Measurements from ENCODE around the gene NAV2. TPM values are rescaled to one million over a fixed set of nuclear protein-coding genes. Genes with fewer than 3 reads are reported as not detected.

The NAV2 gene
- total and polyA plus RNA-seq, 5 experiments from 2014 or later = 0.06 to 4.2 (median 1.1) TPM; not detected in 1

- Mint-ChIP-seq H3K27ac (peak overlapping the region in 1 of 10 donors; percentile 28), H3K4me1 (no peaks in the 10 kb centered on the region), H3K36me3 (peaks cover 0 to 4% (median 2%) of the 10 kb centered on the region in 3 donors), H3K4me3 (no peak overlapping the region), H3K9me3 (peaks cover 0 to 9% (median 0%) of the 10 kb centered on the region in 9 donors), H3K27me3 (peaks cover 0 to 4% (median 0%) of the 10 kb centered on the region in 5 donors)
- DNase-seq = no peak
- no peak for ATAC-seq
- POLR2A ChIA-PET = no interaction called here
These were observed 116.6 kb downstream of the NAV2 start for GRCh38 chr11:19829109-19829837.

GRCh38 chr11:19832086-19832750 lies 119.6 kb downstream of the NAV2 start:
- Mint-ChIP-seq H3K4me1 (no peaks in the 10 kb centered on the region), H3K27me3 (peaks cover 0 to 4% (median 0%) of the 10 kb centered on the region in 5 donors), H3K9me3 (peaks cover 0 to 10% (median 0%) of the 10 kb centered on the region in 9 donors), H3K4me3 (no peak overlapping the region), H3K27ac (no peak overlapping the region), H3K36me3 (peaks cover 0 to 4% (median 2%) of the 10 kb centered on the region in 3 donors)
- POLR2A ChIA-PET = no interaction called here
- no peak for ATAC-seq
- no peak for DNase-seq

- DNase-seq = no peak
- Mint-ChIP-seq H3K27ac (no peak overlapping the region), H3K4me3 (no peak overlapping the region), H3K9me3 (peaks cover 0 to 10% (median 0%) of the 10 kb centered on the region in 9 donors), H3K4me1 (no peaks in the 10 kb centered on the region), H3K27me3 (peaks cover 0 to 4% (median 0%) of the 10 kb centered on the region in 5 donors), H3K36me3 (peaks cover 0 to 4% (median 2%) of the 10 kb centered on the region in 3 donors)
- POLR2A ChIA-PET = no interaction called here
- no peak for ATAC-seq
These were observed 120.3 kb downstream of the NAV2 start for GRCh38 chr11:19832901-19833300.

GRCh38 chr11:19834771-19835170 lies 122.1 kb downstream of the NAV2 start:
- Mint-ChIP-seq H3K36me3 (peaks cover 0 to 4% (median 2%) of the 10 kb centered on the region in 3 donors), H3K4me3 (no peak overlapping the region), H3K9me3 (peaks cover 0 to 10% (median 0%) of the 10 kb centered on the region in 9 donors), H3K27me3 (peaks cover 0 to 1% (median 0%) of the 10 kb centered on the region in 5 donors), H3K4me1 (peaks cover 0 to 4% (median 0%) of the 10 kb centered on the region in 4 donors), H3K27ac (no peak overlapping the region)
- DNase-seq (no peak), ATAC-seq (no peak)
- POLR2A ChIA-PET = no interaction called here

GRCh38 chr11:19836666-19837065 lies 124.0 kb downstream of the NAV2 start:
- H3K27ac Mint-ChIP-seq = no peak overlapping the region
- peaks cover 0 to 10% (median 0%) of the 10 kb centered on the region in 9 donors for H3K9me3 Mint-ChIP-seq
- no peak for DNase-seq
- ATAC-seq = no peak
- H3K4me1 Mint-ChIP-seq = peaks cover 0 to 4% (median 0%) of the 10 kb centered on the region in 4 donors
- no peak overlapping the region for H3K4me3 Mint-ChIP-seq
- POLR2A ChIA-PET = no interaction called here
- H3K27me3 Mint-ChIP-seq = peaks cover 0 to 3% (median 0%) of the 10 kb centered on the region in 5 donors
- H3K36me3 Mint-ChIP-seq = peaks cover 0 to 4% (median 2%) of the 10 kb centered on the region in 3 donors

GRCh38 chr11:19838994-19839768 lies 126.5 kb downstream of the NAV2 start:
- ATAC-seq (no peak), DNase-seq (no peak)
- Mint-ChIP-seq H3K9me3 (peaks cover 0 to 3% (median 0%) of the 10 kb centered on the region in 9 donors), H3K4me3 (no peak overlapping the region), H3K36me3 (peaks cover 0 to under 1% (median under 1%) of the 10 kb centered on the region in 3 donors), H3K27ac (no peak overlapping the region), H3K27me3 (peaks cover 0 to 9% (median 0%) of the 10 kb centered on the region in 5 donors), H3K4me1 (peaks cover 0 to 4% (median 0%) of the 10 kb centered on the region in 4 donors)
- POLR2A ChIA-PET = no interaction called here

GRCh38 chr11:19840961-19841360 lies 128.3 kb downstream of the NAV2 start:
- no peaks in the 10 kb centered on the region for H3K9me3 Mint-ChIP-seq
- DNase-seq = no peak
- H3K4me3 Mint-ChIP-seq = no peak overlapping the region
- H3K27me3 Mint-ChIP-seq = peaks cover 0 to 24% (median 5%) of the 10 kb centered on the region in 5 donors
- POLR2A ChIA-PET = no interaction called here
- H3K27ac Mint-ChIP-seq = no peak overlapping the region
- no peaks in the 10 kb centered on the region for H3K36me3 Mint-ChIP-seq
- ATAC-seq = no peak
- peaks cover 0 to 4% (median 0%) of the 10 kb centered on the region in 4 donors for H3K4me1 Mint-ChIP-seq

GRCh38 chr11:19842505-19842904 lies 129.9 kb downstream of the NAV2 start:
- Mint-ChIP-seq H3K27ac (no peak overlapping the region), H3K36me3 (no peaks in the 10 kb centered on the region), H3K4me1 (peaks cover 0 to 4% (median 0%) of the 10 kb centered on the region in 4 donors), H3K27me3 (peaks cover 0 to 26% (median 5%) of the 10 kb centered on the region in 5 donors), H3K4me3 (no peak overlapping the region), H3K9me3 (no peaks in the 10 kb centered on the region)
- ATAC-seq (no peak), DNase-seq (no peak)
- POLR2A ChIA-PET = no interaction called here

- POLR2A ChIA-PET = no interaction called here
- no peak overlapping the region for H3K4me3 Mint-ChIP-seq
- peaks cover 0 to 26% (median 5%) of the 10 kb centered on the region in 5 donors for H3K27me3 Mint-ChIP-seq
- H3K36me3 Mint-ChIP-seq = no peaks in the 10 kb centered on the region
- no peak overlapping the region for H3K27ac Mint-ChIP-seq
- DNase-seq (no peak), ATAC-seq (no peak)
- H3K4me1 Mint-ChIP-seq = peaks cover 0 to 3% (median 0%) of the 10 kb centered on the region in 4 donors
- no peaks in the 10 kb centered on the region for H3K9me3 Mint-ChIP-seq
These were observed 130.4 kb downstream of the NAV2 start for GRCh38 chr11:19843079-19843478.

- DNase-seq (no peak), ATAC-seq (no peak)
- Mint-ChIP-seq H3K4me1 (peaks cover 0 to 1% (median 0%) of the 10 kb centered on the region in 4 donors), H3K27ac (no peak overlapping the region), H3K4me3 (no peak overlapping the region), H3K27me3 (peaks cover 0 to 26% (median 5%) of the 10 kb centered on the region in 5 donors), H3K9me3 (no peaks in the 10 kb centered on the region), H3K36me3 (no peaks in the 10 kb centered on the region)
- POLR2A ChIA-PET = no interaction called here
These were observed 131.4 kb downstream of the NAV2 start for GRCh38 chr11:19844012-19844411.

GRCh38 chr11:19844806-19845205 lies 132.2 kb downstream of the NAV2 start:
- Mint-ChIP-seq H3K4me3 (no peak overlapping the region), H3K9me3 (no peaks in the 10 kb centered on the region), H3K27ac (peak overlapping the region in 1 of 10 donors; percentile 51), H3K4me1 (no peaks in the 10 kb centered on the region), H3K36me3 (no peaks in the 10 kb centered on the region), H3K27me3 (peaks cover 0 to 26% (median 5%) of the 10 kb centered on the region in 5 donors)
- ATAC-seq = no peak
- no peak for DNase-seq
- POLR2A ChIA-PET = no interaction called here

- H3K4me1 Mint-ChIP-seq = no peaks in the 10 kb centered on the region
- no peak overlapping the region for H3K4me3 Mint-ChIP-seq
- H3K27ac Mint-ChIP-seq = no peak overlapping the region
These were observed 133.0 kb downstream of the NAV2 start for GRCh38 chr11:19845626-19846025.

More at GRCh38 chr11:19845626-19846025, 133.0 kb downstream of the NAV2 start:
- Mint-ChIP-seq H3K9me3 (no peaks in the 10 kb centered on the region), H3K27me3 (peaks cover 0 to 32% (median 5%) of the 10 kb centered on the region in 5 donors), H3K36me3 (no peaks in the 10 kb centered on the region)
- POLR2A ChIA-PET = no interaction called here
- ATAC-seq (no peak), DNase-seq (no peak)
